ENCODE measurements around the gene PRR33.
"Not testable (repeated sequence)": the region's sequence is repeated elsewhere in the genome, so short reads cannot be mapped to it uniquely, and the experiment has no call there.

Gene PRR33
- total RNA-seq = 0 to 0.18 (median 0) reads per million in 4 experiments

DNA sequence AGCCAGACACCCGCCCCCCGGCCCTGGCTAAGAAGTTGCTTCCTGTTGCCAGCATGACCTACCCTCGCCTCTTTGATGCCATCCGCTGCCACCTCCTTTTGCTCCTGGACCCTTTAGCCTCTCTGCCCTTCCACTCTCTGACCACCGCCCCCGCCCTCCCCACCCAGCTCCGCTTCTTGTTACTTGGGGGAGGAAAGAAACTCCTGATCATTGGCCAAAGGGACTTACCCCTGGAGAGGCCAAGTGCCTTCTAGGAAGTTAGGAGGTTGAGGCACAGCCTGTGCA lies at the start of gene PRR33:
TSS of gene PRR33 (minus strand) at position 65 of the 285 bp plus-strand sequence. CDS start 1,311 bp downstream, outside the sequence.
- no peak for DNase-seq

DNA sequence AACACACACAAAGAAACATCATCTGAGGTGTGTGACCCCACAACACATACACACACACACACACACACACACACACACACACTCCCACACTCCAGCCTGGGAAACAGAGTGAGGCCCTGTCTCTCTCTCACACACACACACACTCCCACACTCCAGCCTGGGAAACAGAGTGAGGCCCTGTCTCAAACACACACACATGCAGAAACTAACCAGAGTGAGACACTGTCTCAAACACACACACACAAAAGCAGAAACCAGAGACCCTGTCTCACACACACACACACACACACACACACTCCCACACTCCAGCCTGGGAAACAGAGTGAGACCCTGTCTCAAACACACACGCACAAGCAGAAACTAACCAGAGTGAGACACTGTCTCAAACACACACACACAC lies 48.1 kb upstream of the PRR33 start:
- DNase-seq = not testable (repeated sequence)

DNA sequence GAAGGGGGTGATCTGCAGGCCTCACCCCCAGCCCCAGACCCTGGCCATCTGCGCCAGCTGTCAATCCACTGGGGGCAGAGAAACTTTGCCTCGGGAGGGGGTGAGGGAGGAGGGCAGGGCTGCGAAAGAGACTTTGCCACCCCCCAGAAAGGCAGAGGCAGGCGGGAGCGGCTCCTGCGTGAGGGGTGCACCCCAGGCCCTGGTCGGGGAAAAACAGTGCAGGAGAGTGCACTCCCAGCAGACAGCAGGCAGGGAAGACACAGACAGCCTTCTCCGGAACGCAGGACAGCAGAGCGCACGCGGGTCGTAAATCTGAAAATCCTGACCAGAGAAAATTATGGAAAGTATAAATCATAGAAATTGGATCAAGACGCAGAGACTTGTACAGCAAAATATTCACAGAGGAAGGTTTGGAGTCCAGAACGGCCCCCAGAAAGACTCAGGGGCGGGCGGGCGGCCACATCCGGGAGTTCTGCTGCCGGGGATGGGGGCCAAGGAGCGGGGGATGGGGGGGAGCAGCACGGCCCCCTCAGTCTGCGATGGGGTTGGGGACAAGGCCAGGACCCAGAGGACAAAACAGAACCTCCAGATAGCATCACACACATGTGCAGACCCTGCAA lies 47.4 kb upstream of the PRR33 start:
- no peak for DNase-seq

DNA sequence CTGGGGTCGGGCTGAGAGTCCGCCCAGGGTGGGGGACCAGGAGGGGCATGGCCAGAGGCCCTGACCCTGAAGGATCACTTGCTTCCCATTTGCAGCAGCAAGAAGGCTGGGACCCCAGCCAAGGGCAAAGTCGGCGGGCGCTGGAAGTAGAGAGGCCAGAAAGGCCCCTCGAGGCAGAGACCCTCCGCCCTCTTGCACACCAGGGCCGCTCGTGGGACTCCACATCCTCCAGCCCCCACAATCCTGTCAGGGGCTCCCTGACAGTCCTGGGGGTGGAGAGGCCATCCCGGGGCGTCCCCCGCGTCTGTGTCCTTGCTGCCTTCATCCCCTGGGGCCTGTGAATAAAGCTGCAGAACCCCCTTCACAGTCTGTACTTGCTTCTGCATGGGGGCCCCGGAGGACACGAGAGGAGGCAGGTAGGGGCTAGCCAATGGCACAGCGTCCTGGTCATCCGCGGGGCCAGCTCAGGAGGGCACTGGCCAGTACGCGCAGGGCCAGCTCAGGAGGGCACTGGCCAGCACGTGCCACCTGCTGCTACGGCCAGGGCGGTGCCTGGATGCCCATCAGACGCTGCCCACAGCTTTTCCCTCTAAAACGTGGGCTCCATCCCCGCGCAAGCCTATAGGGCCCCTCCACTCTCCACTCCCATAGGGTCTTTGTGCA lies 46.8 kb upstream of the PRR33 start:
- DNase-seq = no peak

DNA sequence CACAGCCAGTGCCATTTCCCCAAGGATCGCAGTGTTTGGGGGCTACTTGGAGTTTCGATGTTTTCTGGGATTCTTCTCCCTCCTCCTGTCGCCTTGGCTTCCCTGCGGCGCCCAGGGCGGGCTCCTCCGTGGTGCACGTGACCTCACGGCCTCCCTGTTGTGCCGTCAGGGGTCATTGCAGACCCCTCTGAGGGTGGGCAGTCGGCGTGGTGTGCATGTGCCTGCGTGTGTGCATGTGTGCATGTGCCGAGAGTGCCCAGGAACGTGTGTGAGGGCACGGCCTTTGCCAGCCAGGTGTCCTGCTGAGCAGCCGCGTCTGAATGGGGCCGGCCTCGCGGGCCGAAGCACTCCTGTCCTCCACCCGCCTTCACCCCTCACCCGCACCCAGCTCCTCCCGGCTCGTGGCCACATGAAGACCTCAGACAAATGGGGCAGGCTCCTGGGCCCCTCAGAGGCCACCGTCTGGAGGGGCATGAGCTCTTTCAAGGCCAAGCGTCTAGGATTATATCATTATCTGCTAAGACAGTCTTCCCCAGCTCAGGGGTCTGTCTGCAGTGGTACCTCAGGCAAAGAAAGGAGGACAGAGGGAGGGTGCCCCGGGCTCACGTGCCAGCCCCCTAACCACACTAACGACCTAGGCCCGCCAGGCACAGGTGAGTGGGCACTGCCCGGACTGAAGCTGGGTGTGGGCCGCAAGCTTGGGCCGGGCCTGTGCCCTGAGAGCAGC lies 46.1 kb upstream of the PRR33 start:
- no peak for DNase-seq

DNA sequence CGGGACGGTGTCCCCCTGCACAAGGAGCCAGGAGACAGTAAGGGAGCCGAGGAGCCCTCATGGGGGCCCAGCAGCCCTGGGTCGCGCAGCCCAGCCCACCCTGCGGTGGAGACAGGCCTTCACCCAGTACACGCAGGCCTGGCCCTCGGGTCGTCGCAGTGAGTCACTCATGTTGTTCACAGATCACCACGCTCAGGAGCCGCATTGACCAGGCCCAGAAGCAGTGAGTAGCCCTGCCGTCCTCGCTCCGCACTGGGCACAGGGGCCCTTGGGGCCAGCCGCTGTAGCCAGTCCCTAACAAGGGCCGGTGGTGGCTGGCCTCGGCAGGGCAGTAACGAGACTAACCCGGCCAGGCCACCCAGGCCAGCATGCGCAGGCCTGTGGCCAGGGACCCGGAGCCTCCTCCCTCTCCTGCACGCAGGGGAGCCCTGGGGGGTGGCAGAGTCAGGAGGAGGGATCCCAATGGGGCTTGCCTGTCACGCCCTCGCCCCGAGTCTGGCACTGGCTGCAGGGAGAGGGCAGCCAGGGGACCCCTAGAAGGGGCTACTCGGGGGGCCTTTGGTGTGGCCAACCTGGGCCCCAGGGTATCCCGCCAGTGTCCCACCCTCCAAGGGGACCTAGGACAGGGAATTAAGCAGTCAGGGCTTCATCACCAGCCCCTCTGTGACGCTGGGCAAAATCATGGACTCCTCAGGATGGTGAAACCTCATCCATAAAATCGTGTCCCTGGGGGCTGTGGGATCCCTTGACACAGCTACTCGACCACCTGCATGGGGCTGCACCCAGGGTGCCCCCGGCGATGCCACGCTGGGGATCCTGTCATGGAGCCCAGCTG lies 45.3 kb upstream of the PRR33 start:
- DNase-seq = no peak

DNA sequence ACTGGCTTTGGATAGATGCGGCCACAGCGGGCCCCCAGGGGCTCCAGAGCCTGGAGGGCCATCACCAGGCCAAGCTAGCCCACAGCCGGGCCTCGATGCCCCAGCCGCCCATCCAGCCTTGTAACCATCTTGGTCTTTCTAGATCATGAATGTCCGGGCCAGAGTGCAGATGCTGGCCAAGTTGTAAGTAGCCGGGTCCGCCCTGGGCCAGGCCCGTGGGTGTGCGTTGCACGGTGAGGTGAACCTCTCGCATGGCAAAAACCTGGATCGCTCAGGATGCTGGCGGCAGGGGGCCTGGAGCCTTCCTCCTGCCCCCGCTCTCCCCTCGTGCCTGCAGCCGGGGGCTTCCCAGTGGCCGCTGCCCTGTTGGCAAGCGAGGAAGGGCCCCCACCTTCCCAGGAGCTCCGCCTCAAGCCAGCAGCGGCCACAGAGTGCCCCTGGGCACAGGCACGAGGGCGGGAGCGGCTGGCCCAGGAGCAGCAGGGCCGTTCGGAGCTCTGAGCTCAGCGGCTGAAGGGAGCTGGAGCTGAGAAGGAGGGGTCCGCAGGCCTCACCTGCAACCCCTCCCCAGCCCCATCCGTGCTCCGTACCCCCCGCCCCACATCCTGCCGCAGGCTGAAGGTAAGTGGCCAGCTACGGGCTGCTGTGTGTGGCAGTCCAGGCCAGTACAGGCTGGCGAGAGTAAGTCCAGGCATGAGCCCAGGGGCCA lies 44.5 kb upstream of the PRR33 start:
- no peak for DNase-seq

DNA sequence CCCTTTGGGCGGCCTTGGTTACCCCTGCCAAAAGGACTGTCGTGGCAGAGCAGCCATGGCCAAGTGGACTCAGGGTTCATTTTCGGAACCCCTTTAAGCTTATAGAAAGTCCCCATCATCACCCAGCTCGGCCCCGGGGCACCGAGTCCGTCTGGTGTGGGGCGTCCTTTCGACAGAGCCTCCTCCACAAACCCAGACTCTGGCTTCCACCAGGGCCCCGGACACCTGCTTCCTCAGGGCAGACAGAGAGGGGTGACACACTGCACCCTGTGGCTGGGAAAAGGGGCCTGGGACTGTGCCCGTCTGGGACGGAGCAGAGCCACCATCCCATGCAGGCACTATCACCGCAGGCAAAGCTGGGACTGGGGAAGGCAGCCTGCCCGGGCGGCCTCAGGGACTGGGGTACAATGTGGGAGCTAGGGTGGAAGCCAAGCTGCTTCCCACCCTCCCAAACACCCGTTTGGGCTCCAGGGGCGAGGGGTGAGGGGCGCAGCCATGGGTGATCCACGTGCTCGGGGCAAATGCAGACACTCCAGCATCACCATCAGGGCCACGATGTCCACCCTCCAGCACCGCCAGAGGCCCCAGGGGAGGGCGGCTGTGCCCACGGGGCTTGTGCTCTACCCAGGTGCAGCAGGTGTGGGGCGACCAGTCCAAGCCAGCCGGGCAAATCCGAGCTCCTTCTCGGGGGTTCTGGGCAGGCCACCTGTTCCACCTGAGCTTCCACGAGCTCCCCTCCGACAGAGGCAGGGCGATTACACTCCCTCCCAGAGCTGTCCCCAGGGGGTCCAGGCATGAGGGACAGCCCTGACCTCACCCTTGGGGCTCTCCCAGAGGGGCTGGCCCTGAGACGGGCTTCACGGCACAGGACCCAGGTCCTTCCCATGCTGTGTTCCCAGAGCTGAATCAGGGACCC lies 43.7 kb upstream of the PRR33 start:
- no peak for DNase-seq

DNA sequence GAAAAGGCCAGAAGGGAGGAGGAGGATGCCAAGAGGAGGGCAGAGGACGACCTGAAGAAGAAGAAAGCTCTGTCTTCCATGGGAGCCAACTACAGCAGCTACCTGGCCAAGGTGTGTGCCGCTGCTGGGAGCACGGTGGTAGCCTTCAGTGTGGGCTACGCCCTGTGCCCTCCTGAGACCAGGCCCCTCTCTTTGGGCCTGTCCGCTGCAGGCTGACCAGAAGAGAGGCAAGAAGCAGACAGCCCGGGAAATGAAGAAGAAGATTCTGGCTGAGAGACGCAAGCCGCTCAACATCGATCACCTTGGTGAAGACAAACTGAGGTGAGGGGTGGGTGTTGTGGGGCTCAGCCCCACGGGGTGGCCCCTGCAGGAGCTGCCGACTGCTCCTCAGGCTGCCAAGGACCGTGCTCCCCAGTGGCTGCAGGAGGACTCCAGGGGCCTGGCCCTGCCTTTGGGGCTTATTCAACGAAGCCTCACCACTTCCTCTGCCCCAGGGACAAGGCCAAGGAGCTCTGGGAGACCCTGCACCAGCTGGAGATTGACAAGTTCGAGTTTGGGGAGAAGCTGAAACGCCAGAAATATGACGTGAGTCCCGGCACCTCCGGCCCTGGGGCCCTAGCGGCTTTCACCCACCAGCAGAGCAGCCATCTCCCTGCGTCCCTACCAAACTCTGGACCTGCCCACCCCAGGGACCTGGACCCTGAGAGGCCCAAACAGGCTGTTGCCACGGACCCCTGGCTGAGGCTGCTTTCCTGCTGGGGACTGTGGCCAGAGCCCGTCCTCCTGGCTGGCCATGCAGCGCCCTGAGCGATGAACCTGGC lies 42.9 kb upstream of the PRR33 start:
- no peak for DNase-seq

DNA sequence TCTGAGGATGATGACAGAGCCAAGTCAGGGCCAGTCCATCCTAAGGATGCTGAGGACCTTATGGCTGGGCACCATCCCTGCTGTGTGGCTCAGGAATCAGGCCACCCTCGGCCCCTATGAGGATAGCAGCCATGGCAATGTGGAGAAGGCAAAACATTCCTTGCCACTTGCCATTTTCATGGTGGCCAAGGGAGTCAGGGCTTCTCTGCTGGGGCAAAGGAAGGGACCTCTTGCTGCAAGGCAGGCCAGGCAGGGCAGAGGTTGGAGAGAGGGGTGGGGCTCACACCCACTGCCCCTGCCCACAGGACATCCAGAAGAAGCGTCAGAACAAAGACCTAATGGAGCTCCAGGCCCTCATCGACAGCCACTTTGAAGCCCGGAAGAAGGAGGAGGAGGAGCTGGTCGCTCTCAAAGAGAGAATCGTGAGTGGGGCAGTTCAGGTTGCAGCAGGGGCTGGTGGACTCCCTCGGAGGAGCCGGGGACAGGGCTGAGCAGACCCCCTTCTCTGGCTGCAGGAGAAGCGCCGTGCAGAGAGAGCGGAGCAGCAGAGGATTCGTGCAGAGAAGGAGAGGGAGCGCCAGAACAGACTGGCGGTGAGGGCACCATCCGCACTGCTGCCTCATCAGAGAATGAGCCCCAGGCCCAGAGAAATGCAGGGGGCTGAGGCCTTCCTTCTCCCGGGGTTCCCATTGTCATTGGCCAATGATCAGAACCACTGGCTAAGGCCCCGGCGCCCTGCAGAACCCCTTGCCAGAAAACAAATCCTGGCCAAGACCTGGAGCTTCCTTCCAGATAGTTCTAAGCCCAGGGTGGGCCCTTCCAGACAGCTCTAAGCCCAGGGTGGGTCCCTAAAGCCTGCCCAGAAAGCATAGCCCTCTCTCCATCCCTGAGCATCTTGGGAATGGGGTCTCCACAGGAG lies 42.0 kb upstream of the PRR33 start:
- DNase-seq = no peak

DNA sequence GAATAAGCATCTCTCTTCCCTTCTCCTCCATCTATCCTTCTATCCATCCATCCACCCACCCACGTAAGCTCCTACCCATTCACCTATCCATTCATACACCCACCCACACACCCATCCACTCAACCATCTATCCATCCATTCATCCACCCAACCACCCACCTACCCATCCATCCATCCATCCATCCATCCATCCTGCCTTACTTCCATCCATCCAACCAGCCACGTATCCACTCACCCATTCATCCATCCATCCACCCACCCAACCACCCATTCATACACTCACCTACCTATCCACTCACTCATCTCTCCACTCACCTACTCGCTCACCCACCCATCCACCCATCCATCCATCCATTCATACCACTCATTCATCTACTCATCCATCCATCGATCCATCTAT lies 41.0 kb upstream of the PRR33 start:
- no peak for DNase-seq

DNA sequence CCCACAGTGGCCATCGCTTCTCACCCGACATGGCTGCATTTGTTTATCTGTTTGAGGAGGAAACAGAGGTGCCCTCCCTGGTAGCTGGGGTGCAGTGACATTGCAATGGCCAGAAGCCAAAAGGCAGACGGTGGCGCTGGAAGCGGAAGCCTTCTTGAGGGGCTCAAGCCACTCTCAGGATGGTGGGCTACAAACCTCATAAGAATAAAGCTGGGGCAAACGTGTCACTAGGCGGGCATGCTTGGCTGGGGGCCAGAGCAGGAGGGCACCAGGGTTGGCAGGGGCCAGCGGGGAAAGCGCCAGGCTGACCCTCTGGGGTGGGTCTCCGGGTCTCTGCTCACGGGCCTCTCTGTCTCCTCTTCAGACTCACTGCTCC lies 40.4 kb upstream of the PRR33 start:
- DNase-seq = no peak

DNA sequence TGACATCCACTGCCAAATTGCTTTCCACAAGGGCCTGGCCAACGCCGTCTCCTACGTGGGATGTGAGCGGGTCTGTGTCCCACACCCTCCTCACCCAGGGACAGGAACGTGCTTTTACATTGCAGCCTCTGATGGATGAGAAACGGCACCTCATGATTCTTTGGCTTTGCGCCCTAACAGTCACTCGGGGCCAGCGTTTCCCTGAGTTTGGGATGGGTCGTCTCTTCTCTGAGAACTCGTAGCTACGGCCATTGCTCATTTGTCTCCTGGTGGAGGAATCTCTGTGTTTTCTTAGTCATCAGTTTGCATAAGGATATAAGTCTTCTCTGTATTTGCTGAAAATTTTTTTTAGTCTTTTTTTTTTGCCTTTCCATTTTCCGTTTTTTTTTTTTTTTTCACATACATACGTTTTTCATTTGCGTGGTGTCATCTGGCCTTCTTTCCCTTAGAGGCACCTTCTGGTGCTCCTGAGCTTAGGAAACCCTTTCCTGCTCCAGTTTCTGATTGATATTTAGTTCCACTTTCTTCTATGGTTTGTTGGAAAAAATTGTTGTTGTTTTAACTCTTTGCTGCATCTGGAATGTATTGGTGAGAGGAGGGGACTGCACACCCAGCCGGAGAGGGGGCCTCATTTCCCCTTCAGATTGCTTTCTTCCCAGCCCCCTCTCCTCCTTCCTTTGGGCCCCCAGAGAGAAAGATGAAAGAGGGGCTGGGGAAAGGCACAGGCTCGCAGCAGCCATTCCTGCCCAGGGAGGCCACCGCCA lies 39.8 kb upstream of the PRR33 start:
- DNase-seq = no peak

DNA sequence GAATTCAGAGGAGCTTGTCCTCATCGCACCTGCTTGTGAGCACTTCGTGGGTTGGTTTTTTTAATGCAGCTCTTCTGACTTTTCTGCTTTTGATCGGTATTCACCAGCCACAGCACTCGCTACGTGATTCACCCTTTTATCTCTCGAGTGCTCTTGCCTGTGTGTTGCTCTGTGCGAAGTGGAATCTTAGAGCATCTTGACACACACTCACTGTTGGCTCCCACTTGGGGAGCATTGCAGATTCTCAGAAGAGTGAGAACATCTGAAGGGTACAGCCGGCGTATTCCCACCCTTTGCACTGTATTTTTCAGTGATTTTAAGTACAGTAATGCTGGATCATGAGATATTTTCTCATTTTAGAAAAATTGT lies 38.8 kb upstream of the PRR33 start:
- no peak for DNase-seq

DNA sequence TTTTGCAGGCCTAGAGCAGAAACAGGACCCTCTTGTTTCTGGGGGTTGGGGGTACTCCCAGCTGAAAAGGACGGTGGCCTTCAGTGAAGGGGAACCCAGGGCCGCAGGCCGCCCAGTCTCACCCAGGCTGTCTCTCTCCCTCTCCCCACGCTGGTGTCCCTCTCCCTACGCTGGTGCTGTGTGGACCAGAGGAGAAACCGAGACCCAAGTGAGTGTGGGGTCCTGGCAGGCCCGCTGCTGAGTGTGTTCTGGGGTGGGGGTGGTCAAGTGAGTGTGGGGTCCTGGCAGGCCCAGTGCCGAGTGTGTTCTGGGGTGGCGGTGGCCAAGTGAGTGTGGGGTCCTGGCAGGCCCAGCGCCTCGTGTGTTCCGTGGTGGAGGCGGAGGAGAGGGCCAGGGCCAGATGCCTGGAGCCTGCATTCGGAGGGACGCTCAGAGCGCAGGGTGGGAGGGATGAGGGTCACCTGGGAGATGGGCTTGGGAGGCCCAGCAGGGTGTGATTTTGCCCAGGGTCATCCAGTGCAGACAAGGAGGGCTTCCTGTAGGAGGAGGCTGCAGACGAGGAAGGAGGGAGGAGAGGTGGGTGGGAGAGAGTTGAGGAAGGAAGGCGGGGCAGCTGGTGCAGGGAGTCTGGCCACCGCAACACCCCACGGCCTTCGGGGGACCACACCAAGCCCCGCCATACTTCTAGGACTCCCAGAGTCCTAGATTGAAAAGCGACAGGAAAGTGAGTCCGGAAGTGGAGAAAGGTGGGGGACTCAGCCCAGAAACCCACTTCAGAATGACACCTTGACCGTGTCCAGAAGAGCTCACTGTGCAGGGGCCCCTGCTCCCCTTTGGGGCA lies 38.1 kb upstream of the PRR33 start:
- no peak for DNase-seq

DNA sequence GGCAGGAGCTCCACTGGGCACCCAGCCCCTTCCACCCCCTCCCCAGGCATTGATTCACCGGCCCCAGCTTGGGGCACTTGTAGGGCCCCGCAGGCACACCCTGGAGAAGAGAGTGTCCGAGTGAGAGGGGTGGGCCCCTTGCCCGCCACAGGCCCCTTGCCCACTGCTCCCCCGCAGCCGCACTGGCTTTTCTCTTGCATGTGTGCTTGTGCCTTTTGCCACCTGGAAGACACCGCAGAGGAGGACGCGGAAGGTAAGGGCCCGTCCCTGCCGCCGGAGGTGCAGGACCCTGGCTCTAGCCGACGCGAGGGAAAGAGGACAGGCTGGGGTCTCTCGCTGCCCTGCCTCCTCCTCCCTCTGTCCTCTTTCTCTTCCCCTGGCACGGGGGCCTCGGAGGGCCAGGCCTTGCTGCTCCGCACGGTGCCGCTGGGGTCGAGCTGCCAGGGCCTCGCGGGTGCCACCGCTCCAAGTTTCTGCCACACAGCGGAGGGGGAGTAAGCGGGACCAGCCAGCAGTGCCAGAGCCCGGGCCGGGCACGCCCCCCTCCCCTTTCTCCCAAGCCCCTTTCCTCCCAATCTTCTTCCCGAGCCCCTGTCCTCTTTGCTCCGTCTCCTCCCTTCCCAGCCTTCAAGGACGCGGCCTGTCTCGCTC lies 37.3 kb upstream of the PRR33 start:
- DNase-seq = no peak

DNA sequence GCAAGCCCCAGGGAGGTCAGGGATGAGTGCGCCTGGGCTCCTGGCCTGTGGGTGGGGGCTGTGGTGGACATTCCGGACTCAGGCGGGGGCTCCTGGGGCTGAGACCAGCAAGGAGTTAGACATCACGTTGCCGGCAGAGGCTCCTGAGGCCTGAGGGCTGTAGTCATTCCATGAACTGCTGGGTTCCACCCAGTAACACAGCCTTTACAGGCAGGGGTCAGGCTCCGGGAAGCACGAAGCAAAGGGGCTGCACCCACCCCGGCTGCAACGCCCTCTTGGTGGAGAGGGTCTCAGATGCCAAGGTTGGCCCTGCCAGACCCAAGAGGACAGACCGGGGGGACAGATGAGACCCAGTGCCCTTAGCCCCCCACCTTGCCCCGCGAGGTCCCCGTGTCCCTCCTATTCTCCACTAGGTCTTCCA lies 36.8 kb upstream of the PRR33 start:
- DNase-seq = no peak
